GM18951 (cell line): Measurements from ENCODE around the gene LRBA.

ENCODE experiments used
- POLR2A ChIP-seq: IDR thresholded peaks from 4 replicates; pipeline ENCODE4 v1.6.1; 2011; ENCODE audit warnings: mild to moderate bottlenecking; ENCODE audit not compliant: insufficient read length, insufficient read depth; ENCODE audit errors: extremely low read depth
- in situ Hi-C: fragments of 300-500 bp; cut with MboI; formaldehyde crosslinking; loops from one replicate; pipeline ENCODE4 v1.12.0; 2022; ENCODE audit warnings: low sequenced_read_pairs, mixed read lengths, inconsistent platforms; ENCODE audit not compliant: unreplicated experiment

The LRBA gene

GRCh38 chr4:150888217-150888616, 126.9 kb downstream of the LRBA start:
- in situ Hi-C loops = no loop called here
- TF ChIP-seq POLR2A = no peak

GRCh38 chr4:150886597-150886996, 128.5 kb downstream of the LRBA start:
- in situ Hi-C loops = no loop called here
- no peak for TF ChIP-seq POLR2A

GRCh38 chr4:150884625-150885024, 130.5 kb downstream of the LRBA start:
- no peak for TF ChIP-seq POLR2A
- in situ Hi-C loops = no loop called here

GRCh38 chr4:150875367-150875766, 139.7 kb downstream of the LRBA start:
- in situ Hi-C loops = loop anchor here (10.0 kb wide), 1 partner anchor 581 kb away; no protein-coding TSS in a partner anchor

GRCh38 chr4:150874338-150875226, 140.5 kb downstream of the LRBA start:
- in situ Hi-C loops = loop anchor here (10.0 to 25.0 kb wide), 2 partner anchors 580 to 862 kb away; no protein-coding TSS in a partner anchor

More at GRCh38 chr4:150875367-150875766, 139.7 kb downstream of the LRBA start:
- TF ChIP-seq POLR2A = no peak

GRCh38 chr4:150867148-150867547, 147.9 kb downstream of the LRBA start:
- in situ Hi-C loops = loop anchor here (25.0 kb wide), 1 partner anchor 855 kb away; no protein-coding TSS in a partner anchor
- no peak for TF ChIP-seq POLR2A

More at GRCh38 chr4:150874338-150875226, 140.5 kb downstream of the LRBA start:
- TF ChIP-seq POLR2A = no peak

- in situ Hi-C loops = loop anchor here (25.0 kb wide), 1 partner anchor 851 kb away; no protein-coding TSS in a partner anchor
- no peak for TF ChIP-seq POLR2A
These were observed 151.6 kb downstream of the LRBA start for GRCh38 chr4:150863456-150863855.

GRCh38 chr4:150862829-150863228, 152.3 kb downstream of the LRBA start:
- in situ Hi-C loops = loop anchor here (25.0 kb wide), 1 partner anchor 851 kb away; no protein-coding TSS in a partner anchor
- no peak for TF ChIP-seq POLR2A

GRCh38 chr4:150859453-150859852, 155.6 kb downstream of the LRBA start:
- in situ Hi-C loops = loop anchor here (25.0 kb wide), 1 partner anchor 847 kb away; no protein-coding TSS in a partner anchor
- TF ChIP-seq POLR2A = no peak

- TF ChIP-seq POLR2A = no peak
- in situ Hi-C loops = loop anchor here (25.0 kb wide), 1 partner anchor 844 kb away; no protein-coding TSS in a partner anchor
These were observed 159.0 kb downstream of the LRBA start for GRCh38 chr4:150855981-150856510.

- no peak for TF ChIP-seq POLR2A
- in situ Hi-C loops = loop anchor here (25.0 kb wide), 1 partner anchor 842 kb away; no protein-coding TSS in a partner anchor
These were observed 160.5 kb downstream of the LRBA start for GRCh38 chr4:150854600-150854999.

- in situ Hi-C loops = loop anchor here (25.0 kb wide), 1 partner anchor 842 kb away; no protein-coding TSS in a partner anchor
- TF ChIP-seq POLR2A = no peak
These were observed 161.2 kb downstream of the LRBA start for GRCh38 chr4:150853882-150854281.

GRCh38 chr4:150852216-150852615, 162.9 kb downstream of the LRBA start:
- TF ChIP-seq POLR2A = no peak
- in situ Hi-C loops = loop anchor here (25.0 kb wide), 1 partner anchor 840 kb away; no protein-coding TSS in a partner anchor
